K562 (cell line): ENCODE results near the gene ITGAV. TPM values are rescaled to one million over a fixed set of nuclear protein-coding genes. Genes with fewer than 3 reads are reported as not detected.

Experiments used
- ATAC-seq: fragments of 200-7000 bp; cut with Tn5 transposase; 3 replicates; pipeline ENCODE4 v1.9.1; 2020; ENCODE audit warnings: moderate library complexity
- BruUV-seq: library from RNA; stranded (reverse); fragments of 400-500 nt; replicated peaks from 2 replicates; lab custom pipeline; 2021; lab: Mats Ljungman, UMichigan
- CTCF ChIA-PET: fragments of 300-600 bp; formaldehyde crosslinking; extraction: SDS; loops from one replicate; lab custom pipeline; 2021; ENCODE audit warnings: low intra/inter-chr PET ratio; lab: Yijun Ruan, JAX
- POLR2A ChIA-PET: fragments of 300-600, 350-650 bp; sonication (Branson Sonifier 250); formaldehyde crosslinking; extraction: SDS; loops from one replicate; lab custom pipeline; 2021; ENCODE audit warnings: antibody characterized with exemption, inconsistent platforms; lab: Yijun Ruan, JAX
- DNase-seq, 4 experiments: peaks; one replicate each; pipeline versions ENCODE4 v3.0.0 to v3.0.0-alpha.2; 2011 to 2018; ENCODE audit warnings: low spot score in 3 of 4, mixed read lengths in 3 of 4; ENCODE audit errors: extremely low read depth in 1 of 4
- FAIRE-seq: peaks from 2 replicates; lab custom pipeline; 2011; peaks lifted over from hg19 to GRCh38; lab: Jason Lieb, UNC
- H2AFZ ChIP-seq: 2 replicates; pipeline ENCODE4 v1.6.0; 2011; ENCODE audit warnings: low read depth, low read length, control low read depth, inconsistent platforms
- H3K27ac ChIP-seq: fragments of 200-600 bp; 3 replicates; pipeline ENCODE4 v1.8.0; 2011; ENCODE audit warnings: low read depth, mild to moderate bottlenecking, control low read depth, inconsistent platforms, low read length, moderate library complexity, mixed read lengths; ENCODE audit errors: extremely low read depth
- H3K27me3 ChIP-seq, 2 experiments: fragments of 300-600 bp in 1 of 2; 2 replicates in 1 of 2; 3 replicates in 1 of 2; pipeline versions ENCODE4 v1.6.0 to v1.8.0; 2011; ENCODE audit warnings: inconsistent platforms in 2 of 2, low read length in 2 of 2, mild to moderate bottlenecking in 1 of 2, mixed read lengths in 1 of 2, moderate library complexity in 1 of 2; ENCODE audit not compliant: control insufficient read depth in 2 of 2, insufficient read depth in 2 of 2
- H3K36me3 ChIP-seq: fragments of 300-600 bp; 3 replicates; pipeline ENCODE4 v1.8.0; 2011; ENCODE audit warnings: mild to moderate bottlenecking, low read length, inconsistent platforms; ENCODE audit not compliant: control insufficient read depth, insufficient read depth
- H3K4me1 ChIP-seq, 2 experiments: fragments of 200-600 bp in 1 of 2; replicated peaks in 1 of 2; 2 replicates in 1 of 2; 3 replicates in 1 of 2; pipeline versions ENCODE4 v1.5.1 to v1.8.0; 2011; ENCODE audit warnings: inconsistent platforms in 2 of 2, low read length in 2 of 2, mild to moderate bottlenecking in 1 of 2, mixed read lengths in 1 of 2, moderate library complexity in 1 of 2; ENCODE audit not compliant: control insufficient read depth in 2 of 2, insufficient read depth in 2 of 2
- H3K4me2 ChIP-seq: 2 replicates; pipeline ENCODE4 v1.6.1; 2011; ENCODE audit warnings: low read length, control low read depth, inconsistent platforms, mixed read lengths; ENCODE audit not compliant: insufficient read depth
- H3K4me3 ChIP-seq: fragments of 200-600 bp; sonication (generic), shearing (Covaris generic); 2 replicates; pipeline ENCODE4 v1.5.1; 2016; ENCODE audit warnings: control low read depth, inconsistent platforms
- H3K79me2 ChIP-seq: fragments of 200-600 bp; 3 replicates; pipeline ENCODE4 v1.8.0; 2011; ENCODE audit warnings: low read length, inconsistent platforms; ENCODE audit not compliant: control insufficient read depth, insufficient read depth
- H3K9ac ChIP-seq, 2 experiments: 2 replicates each; pipeline versions ENCODE4 v1.6.0 to v1.6.1; 2011; ENCODE audit warnings: low read depth in 2 of 2, low read length in 2 of 2, control low read depth in 1 of 2, inconsistent platforms in 1 of 2, mild to moderate bottlenecking in 1 of 2, mixed read lengths in 1 of 2; ENCODE audit not compliant: insufficient read depth in 1 of 2
- H3K9me1 ChIP-seq: one replicate; pipeline ENCODE4 v1.6.0; 2011; ENCODE audit warnings: inconsistent platforms, mild to moderate bottlenecking, low read length, moderate library complexity; ENCODE audit not compliant: control insufficient read depth, insufficient read depth
- H3K9me3 ChIP-seq: replicated peaks from 2 replicates; pipeline ENCODE4 v1.5.1; 2011; ENCODE audit warnings: low read depth, low read length, inconsistent platforms; ENCODE audit not compliant: control insufficient read depth, insufficient read depth
- H4K20me1 ChIP-seq: replicated peaks from 2 replicates; pipeline ENCODE4 v1.6.1; 2011; ENCODE audit warnings: low read length, inconsistent platforms, mixed read lengths; ENCODE audit not compliant: control insufficient read depth, insufficient read depth
- ATF7 ChIP-seq: fragments of 450-650 bp; IDR thresholded peaks from 2 replicates; pipeline ENCODE4 v1.7.1; 2014; ENCODE audit warnings: mild to moderate bottlenecking, moderate library complexity
- CBX5 ChIP-seq: IDR thresholded peaks from 2 replicates; pipeline ENCODE4 v1.6.1; 2014; ENCODE audit warnings: low read depth, borderline replicate concordance
- COPS2 ChIP-seq: fragments of 450-650 bp; conservative IDR thresholded peaks from 2 replicates; pipeline ENCODE4 v1.6.1; 2016; ENCODE audit warnings: mild to moderate bottlenecking, moderate library complexity
- CSDE1 ChIP-seq, 2 experiments: fragments of 450-650 bp; IDR thresholded peaks; 2 replicates each; pipeline ENCODE4 v1.6.1; 2016; ENCODE audit warnings: mild to moderate bottlenecking in 1 of 2
- DDX20 ChIP-seq: fragments of 450-650 bp; IDR thresholded peaks from 2 replicates; pipeline ENCODE4 v1.6.1; 2016; ENCODE audit warnings: missing genetic modification characterization, low read depth, mild to moderate bottlenecking, missing compliant biosample characterization, moderate library complexity
- HDAC1 ChIP-seq, 2 experiments: fragments of 450-650 bp; IDR thresholded peaks; 2 replicates each; pipeline ENCODE4 v1.6.1; 2016 to 2017; ENCODE audit warnings: inconsistent platforms in 1 of 2, mild to moderate bottlenecking in 1 of 2, moderate library complexity in 1 of 2
- MAFK ChIP-seq: IDR thresholded peaks from 2 replicates; pipeline ENCODE4 v1.6.1; 2011; ENCODE audit warnings: low read length, improper control_type of control experiment
- STAT6 ChIP-seq: sonication (generic); formaldehyde crosslinking; IDR thresholded peaks from 2 replicates; pipeline ENCODE4 v1.8.1; 2023; ENCODE audit warnings: mild to moderate bottlenecking, missing genetic modification reagents
- ZNF778 ChIP-seq: fragments of 450-650 bp; formaldehyde crosslinking; IDR thresholded peaks from 2 replicates; pipeline ENCODE4 v1.4.0; 2020; ENCODE audit warnings: mild to moderate bottlenecking, moderate library complexity
- WGBS: fragments of 100-300 bp; shearing (Covaris generic); methylation state at CpG from one replicate; pipeline ENCODE4 v1.1.6; 2016; ENCODE audit warnings: low coverage, mixed read lengths; ENCODE audit not compliant: insufficient coverage; ENCODE audit errors: missing lambda C conversion rate; 5-methylcytosine and 5-hydroxymethylcytosine counted together
- in situ Hi-C: fragments of 300-500 bp; cut with MboI; formaldehyde crosslinking; loops from 4 replicates; pipeline ENCODE4 v1.15.0; 2018; ENCODE audit warnings: inconsistent platforms, mixed read lengths
- intact Hi-C: fragments of 100-400 bp; cut with micrococcal nuclease; formaldehyde crosslinking; loops from 2 replicates; pipeline ENCODE4 v1.14.2; 2022
- polyA plus RNA-seq, 8 experiments: library from polyadenylated mRNA; depleted of rRNA in 4 of 8; stranded (reverse) in 5 of 8; unstranded in 3 of 8; fragments of >200 nt; fragmentation: Nextera tagmentation in 2 of 8; fragmentation: Illumina TruSeq in 1 of 8; extraction: Ambion mirVana in 2 of 8; extraction: Trizol in 1 of 8; gene quantifications; 2 replicates each; pipeline versions ENCODE4 v1.2.1 to v1.2.3, GENCODE V29; 2011 to 2014; ENCODE audit warnings: inconsistent platforms in 1 of 8, missing spikeins in 1 of 8
- total RNA-seq, 7 experiments: library from RNA; depleted of rRNA in 6 of 7; stranded (reverse); fragments of >200 nt in 6 of 7; fragmentation: Illumina TruSeq in 2 of 7; extraction: Trizol in 2 of 7; gene quantifications; 2 replicates each; pipeline versions ENCODE4 v1.2.1 to v1.2.3, GENCODE V29; 2011 to 2021; ENCODE audit warnings: low replicate concordance in 1 of 7
- TF ChIP-seq, protein P1 (sequence below): sonication (generic); formaldehyde crosslinking; IDR thresholded peaks from 2 replicates; pipeline ENCODE4 v1.8.0; 2022; ENCODE audit warnings: missing genetic modification reagents, mild to moderate bottlenecking, moderate library complexity, borderline replicate concordance
- TF ChIP-seq, protein P2 (sequence below): fragments of 250-450 bp; sonication (Bioruptor Pico); IDR thresholded peaks from 2 replicates; pipeline ENCODE4 v1.4.0; 2020; ENCODE audit warnings: mild to moderate bottlenecking, moderate library complexity
- TF ChIP-seq, protein P3 (sequence below): fragments of 250-450 bp; sonication (Bioruptor Pico); IDR thresholded peaks from 2 replicates; pipeline ENCODE4 v1.5.0; 2020; ENCODE audit warnings: mild to moderate bottlenecking, borderline replicate concordance

ITGAV gene
- total and polyA plus RNA-seq, 9 of the 15 experiments (the other 6 are each of a cell fraction or from before 2014, with no cell fraction given) = 3.7 to 17.7 (median 10.7) TPM

DNA sequence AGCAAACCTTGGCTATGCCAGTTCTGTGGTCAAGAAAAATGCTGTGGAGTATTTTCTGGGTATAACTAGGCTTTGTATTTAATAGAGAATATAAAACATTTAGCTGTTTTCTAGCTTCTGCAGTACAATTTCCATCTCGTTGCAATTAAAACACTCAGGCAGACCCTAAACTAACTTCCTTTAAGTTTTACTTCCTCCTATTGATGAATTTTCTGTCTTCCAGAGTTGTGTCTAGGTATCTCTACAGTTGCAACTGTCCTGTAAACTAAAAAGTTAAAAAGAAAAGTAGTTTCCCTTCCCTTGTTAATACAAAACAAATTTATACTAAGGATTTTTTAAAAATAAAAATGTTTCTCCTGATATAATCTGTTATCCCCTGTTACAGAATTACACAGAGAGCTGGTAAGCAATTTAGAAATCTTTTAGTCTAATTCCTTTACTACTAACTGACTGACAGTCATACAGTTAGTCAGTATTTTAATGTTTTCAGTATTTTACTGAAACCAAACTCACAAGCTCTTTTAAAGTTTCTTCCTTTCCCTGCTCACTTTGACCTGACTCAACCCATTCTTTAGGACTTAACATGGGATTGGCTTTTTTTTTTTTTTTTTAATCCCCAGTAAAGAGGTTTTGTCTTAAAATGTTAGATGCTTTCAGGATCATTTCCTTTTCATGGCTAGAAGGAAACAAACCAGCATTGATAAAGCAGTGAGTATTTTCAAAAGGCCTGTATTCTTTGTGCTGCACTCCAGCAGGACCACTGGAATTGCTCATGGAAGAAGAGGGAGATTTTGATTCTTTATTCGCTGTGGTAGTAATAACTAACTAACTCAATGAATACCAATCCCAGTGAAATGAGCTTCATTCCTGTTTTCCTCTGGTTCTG lies 22.9 kb downstream of the ITGAV start:
- Histone ChIP-seq H3K9ac (no peak overlapping the region), H3K79me2 (no peaks in the 10 kb centered on the region), H2AFZ (no peak overlapping the region), H4K20me1 (no peaks in the 10 kb centered on the region), H3K27me3 (no peaks in the 10 kb centered on the region), H3K9me1 (no peaks in the 10 kb centered on the region), H3K4me2 (no peak overlapping the region), H3K4me3 (no peak overlapping the region), H3K9me3 (no peaks in the 10 kb centered on the region), H3K4me1 (peaks cover 0 to 6% of the 10 kb centered on the region in 2 experiments; a peak in 4 of 5 replicates), H3K36me3 (no peaks in the 10 kb centered on the region), H3K27ac (no peak overlapping the region)
- FAIRE-seq (no peak), ATAC-seq (no peak), DNase-seq (no peak)
- no TSS peak for BruUV-seq
- in situ Hi-C loops = no loop called here
- ChIA-PET POLR2A (interaction anchor here (0.7 to 0.9 kb wide), 4 partner anchors 14 to 30 kb away, joined by 3 to 5 read pairs (median 4); no protein-coding TSS in a partner anchor), CTCF (no interaction called here)
- intact Hi-C loops = no loop called here
- 51% methylated on average over 2 of the region's 2 CpGs for WGBS
- TF ChIP-seq CBX5 (no peak), STAT6 (CRISPR knock-in tag) (no peak), CSDE1 (IDR thresholded peaks at IDR 0.05) (no peak), DDX20 (tag) (no peak), ATF7 (no peak), MAFK (no peak), COPS2 (no peak), ZNF778 (CRISPR knock-in tag) (no peak), HDAC1 (IDR thresholded peaks at IDR 0.05) (no peak)
- TF ChIP-seq, protein P1, sequence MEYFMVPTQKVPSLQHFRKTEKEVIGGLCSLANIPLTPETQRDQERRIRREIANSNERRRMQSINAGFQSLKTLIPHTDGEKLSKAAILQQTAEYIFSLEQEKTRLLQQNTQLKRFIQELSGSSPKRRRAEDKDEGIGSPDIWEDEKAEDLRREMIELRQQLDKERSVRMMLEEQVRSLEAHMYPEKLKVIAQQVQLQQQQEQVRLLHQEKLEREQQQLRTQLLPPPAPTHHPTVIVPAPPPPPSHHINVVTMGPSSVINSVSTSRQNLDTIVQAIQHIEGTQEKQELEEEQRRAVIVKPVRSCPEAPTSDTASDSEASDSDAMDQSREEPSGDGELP (CRISPR knock-in tag) = no peak
- TF ChIP-seq, protein P2, sequence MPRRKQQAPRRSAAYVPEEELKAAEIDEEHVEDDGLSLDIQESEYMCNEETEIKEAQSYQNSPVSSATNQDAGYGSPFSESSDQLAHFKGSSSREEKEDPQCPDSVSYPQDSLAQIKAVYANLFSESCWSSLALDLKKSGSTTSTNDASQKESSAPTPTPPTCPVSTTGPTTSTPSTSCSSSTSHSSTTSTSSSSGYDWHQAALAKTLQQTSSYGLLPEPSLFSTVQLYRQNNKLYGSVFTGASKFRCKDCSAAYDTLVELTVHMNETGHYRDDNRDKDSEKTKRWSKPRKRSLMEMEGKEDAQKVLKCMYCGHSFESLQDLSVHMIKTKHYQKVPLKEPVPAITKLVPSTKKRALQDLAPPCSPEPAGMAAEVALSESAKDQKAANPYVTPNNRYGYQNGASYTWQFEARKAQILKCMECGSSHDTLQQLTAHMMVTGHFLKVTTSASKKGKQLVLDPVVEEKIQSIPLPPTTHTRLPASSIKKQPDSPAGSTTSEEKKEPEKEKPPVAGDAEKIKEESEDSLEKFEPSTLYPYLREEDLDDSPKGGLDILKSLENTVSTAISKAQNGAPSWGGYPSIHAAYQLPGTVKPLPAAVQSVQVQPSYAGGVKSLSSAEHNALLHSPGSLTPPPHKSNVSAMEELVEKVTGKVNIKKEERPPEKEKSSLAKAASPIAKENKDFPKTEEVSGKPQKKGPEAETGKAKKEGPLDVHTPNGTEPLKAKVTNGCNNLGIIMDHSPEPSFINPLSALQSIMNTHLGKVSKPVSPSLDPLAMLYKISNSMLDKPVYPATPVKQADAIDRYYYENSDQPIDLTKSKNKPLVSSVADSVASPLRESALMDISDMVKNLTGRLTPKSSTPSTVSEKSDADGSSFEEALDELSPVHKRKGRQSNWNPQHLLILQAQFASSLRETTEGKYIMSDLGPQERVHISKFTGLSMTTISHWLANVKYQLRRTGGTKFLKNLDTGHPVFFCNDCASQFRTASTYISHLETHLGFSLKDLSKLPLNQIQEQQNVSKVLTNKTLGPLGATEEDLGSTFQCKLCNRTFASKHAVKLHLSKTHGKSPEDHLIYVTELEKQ (CRISPR knock-in tag) = no peak
- TF ChIP-seq, protein P3, sequence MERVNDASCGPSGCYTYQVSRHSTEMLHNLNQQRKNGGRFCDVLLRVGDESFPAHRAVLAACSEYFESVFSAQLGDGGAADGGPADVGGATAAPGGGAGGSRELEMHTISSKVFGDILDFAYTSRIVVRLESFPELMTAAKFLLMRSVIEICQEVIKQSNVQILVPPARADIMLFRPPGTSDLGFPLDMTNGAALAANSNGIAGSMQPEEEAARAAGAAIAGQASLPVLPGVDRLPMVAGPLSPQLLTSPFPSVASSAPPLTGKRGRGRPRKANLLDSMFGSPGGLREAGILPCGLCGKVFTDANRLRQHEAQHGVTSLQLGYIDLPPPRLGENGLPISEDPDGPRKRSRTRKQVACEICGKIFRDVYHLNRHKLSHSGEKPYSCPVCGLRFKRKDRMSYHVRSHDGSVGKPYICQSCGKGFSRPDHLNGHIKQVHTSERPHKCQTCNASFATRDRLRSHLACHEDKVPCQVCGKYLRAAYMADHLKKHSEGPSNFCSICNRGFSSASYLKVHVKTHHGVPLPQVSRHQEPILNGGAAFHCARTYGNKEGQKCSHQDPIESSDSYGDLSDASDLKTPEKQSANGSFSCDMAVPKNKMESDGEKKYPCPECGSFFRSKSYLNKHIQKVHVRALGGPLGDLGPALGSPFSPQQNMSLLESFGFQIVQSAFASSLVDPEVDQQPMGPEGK (CRISPR knock-in tag) = no peak
